Activated naive CD4-positive, alpha-beta T cell treated with anti-CD3 and anti-CD28 coated beads, Interleukin-2, amount 50 U/mL, for 72 hours (primary cell): ENCODE data around the gene CLTRN. TPM values are rescaled to one million over a fixed set of nuclear protein-coding genes. Genes with fewer than 3 reads are reported as not detected.
"Not testable (repeated sequence)": the region's sequence is repeated elsewhere in the genome, so short reads cannot be mapped to it uniquely, and the experiment has no call there.

Experiments used
- ATAC-seq, 2 donors: fragments of 150-1000 bp; cut with Tn5 transposase; 2 replicates each; pipeline ENCODE4 v1.10.0; 2021; ENCODE audit warnings: mild to moderate bottlenecking in 2 of 2, moderate library complexity in 2 of 2
- DNase-seq, 2 donors: peaks; one replicate each; pipeline ENCODE4 v3.0.0; 2021 to 2022; ENCODE audit warnings: low spot score in 2 of 2
- H3K27ac Mint-ChIP-seq, 2 donors: one replicate each; pipeline ENCODE4 v1.8.0; 2022; ENCODE audit warnings: mild to moderate bottlenecking in 2 of 2, mixed read lengths in 2 of 2
- H3K36me3 Mint-ChIP-seq, 2 donors: one replicate each; pipeline ENCODE4 v1.8.0; 2022; ENCODE audit warnings: mixed read lengths in 2 of 2
- H3K9me3 Mint-ChIP-seq, 2 donors: one replicate each; pipeline ENCODE4 v1.8.0; 2022; ENCODE audit warnings: mixed read lengths in 2 of 2
- total RNA-seq, 2 donors: library from RNA; stranded (reverse); gene quantifications; one replicate each; pipeline ENCODE4 v1.2.3, GENCODE V29; 2022

Gene CLTRN
- total RNA-seq, 2 donors from 2014 or later: 1.0 TPM; not detected in 1

GRCh38 chrX:15673970-15674369, 9.4 kb upstream of the CLTRN start:
- Mint-ChIP-seq H3K9me3 (no peaks in the 10 kb centered on the region), H3K36me3 (no peaks in the 10 kb centered on the region), H3K27ac (peak overlapping the region in 1 of 2 donors; percentile 79)
- DNase-seq (no peak), ATAC-seq (no peak)

- Mint-ChIP-seq H3K9me3 (no peaks in the 10 kb centered on the region), H3K36me3 (no peaks in the 10 kb centered on the region), H3K27ac (no peak overlapping the region)
- no peak for DNase-seq
- ATAC-seq: no peak
Measured at GRCh38 chrX:15672881-15673280, 8.3 kb upstream of the CLTRN start.

- no peak for DNase-seq
- Mint-ChIP-seq H3K9me3 (peaks cover 0 to 4% of the 10 kb centered on the region in 2 donors), H3K36me3 (no peaks in the 10 kb centered on the region), H3K27ac (no peak overlapping the region)
- no peak for ATAC-seq
Measured at GRCh38 chrX:15663439-15663838, 1.2 kb downstream of the CLTRN start.

GRCh38 chrX:15654804-15655203, 9.8 kb downstream of the CLTRN start:
- H3K9me3 Mint-ChIP-seq, DNase-seq, H3K36me3 Mint-ChIP-seq, ATAC-seq: not testable (repeated sequence)
- peak overlapping the region in 1 of 2 donors; percentile 57 for H3K27ac Mint-ChIP-seq

- H3K9me3 Mint-ChIP-seq: no peaks in the 10 kb centered on the region
- no peak for ATAC-seq
Measured at GRCh38 chrX:15653961-15654360, 10.6 kb downstream of the CLTRN start.

GRCh38 chrX:15647510-15647909, 17.1 kb downstream of the CLTRN start:
- not testable (repeated sequence) for H3K36me3 Mint-ChIP-seq, H3K9me3 Mint-ChIP-seq, DNase-seq, H3K27ac Mint-ChIP-seq
- ATAC-seq: peak in 1 of 2 donors; percentile 40

More at GRCh38 chrX:15653961-15654360, 10.6 kb downstream of the CLTRN start:
- no peak overlapping the region for H3K27ac Mint-ChIP-seq
- H3K36me3 Mint-ChIP-seq: no peaks in the 10 kb centered on the region
- no peak for DNase-seq

GRCh38 chrX:15646543-15646942, 18.1 kb downstream of the CLTRN start:
- DNase-seq: no peak
- no peaks in the 10 kb centered on the region for H3K36me3 Mint-ChIP-seq
- ATAC-seq: no peak
- no peaks in the 10 kb centered on the region for H3K9me3 Mint-ChIP-seq
- H3K27ac Mint-ChIP-seq: no peak overlapping the region

- no peaks in the 10 kb centered on the region for H3K9me3 Mint-ChIP-seq
- H3K27ac Mint-ChIP-seq: no peak overlapping the region
- no peak for DNase-seq
- no peaks in the 10 kb centered on the region for H3K36me3 Mint-ChIP-seq
- no peak for ATAC-seq
Measured at GRCh38 chrX:15646031-15646430, 18.6 kb downstream of the CLTRN start.

GRCh38 chrX:15645266-15645665, 19.3 kb downstream of the CLTRN start:
- H3K9me3 Mint-ChIP-seq: no peaks in the 10 kb centered on the region
- H3K36me3 Mint-ChIP-seq: no peaks in the 10 kb centered on the region
- no peak overlapping the region for H3K27ac Mint-ChIP-seq
- ATAC-seq (peak in 1 of 2 donors; percentile 7), DNase-seq (no peak)

GRCh38 chrX:15644560-15644872, 20.1 kb downstream of the CLTRN start:
- Mint-ChIP-seq H3K9me3 (no peaks in the 10 kb centered on the region), H3K36me3 (no peaks in the 10 kb centered on the region), H3K27ac (no peak overlapping the region)
- DNase-seq (no peak), ATAC-seq (no peak)

GRCh38 chrX:15643786-15644559, 20.6 kb downstream of the CLTRN start:
- DNase-seq (no peak), ATAC-seq (no peak)
- H3K36me3 Mint-ChIP-seq: no peaks in the 10 kb centered on the region
- no peaks in the 10 kb centered on the region for H3K9me3 Mint-ChIP-seq
- no peak overlapping the region for H3K27ac Mint-ChIP-seq

- ATAC-seq: no peak
- Mint-ChIP-seq H3K9me3 (no peaks in the 10 kb centered on the region), H3K36me3 (no peaks in the 10 kb centered on the region), H3K27ac (no peak overlapping the region)
- no peak for DNase-seq
Measured at GRCh38 chrX:15631637-15632036, 33.0 kb downstream of the CLTRN start.

GRCh38 chrX:15623054-15623453, 41.6 kb downstream of the CLTRN start:
- Mint-ChIP-seq H3K36me3 (no peaks in the 10 kb centered on the region), H3K9me3 (no peaks in the 10 kb centered on the region), H3K27ac (no peak overlapping the region)
- DNase-seq (no peak), ATAC-seq (no peak)

- H3K27ac Mint-ChIP-seq: no peak overlapping the region
- no peaks in the 10 kb centered on the region for H3K9me3 Mint-ChIP-seq
- no peaks in the 10 kb centered on the region for H3K36me3 Mint-ChIP-seq
- DNase-seq (no peak), ATAC-seq (no peak)
Measured at GRCh38 chrX:15619053-15619755, 45.4 kb downstream of the CLTRN start.

GRCh38 chrX:15617111-15617510, 47.5 kb downstream of the CLTRN start:
- DNase-seq (no peak), ATAC-seq (no peak)
- H3K36me3 Mint-ChIP-seq: no peaks in the 10 kb centered on the region

GRCh38 chrX:15616531-15616930, 48.1 kb downstream of the CLTRN start:
- Mint-ChIP-seq H3K36me3 (no peaks in the 10 kb centered on the region), H3K27ac (no peak overlapping the region), H3K9me3 (no peaks in the 10 kb centered on the region)
- ATAC-seq (no peak), DNase-seq (no peak)

More at GRCh38 chrX:15617111-15617510, 47.5 kb downstream of the CLTRN start:
- H3K27ac Mint-ChIP-seq: no peak overlapping the region
- H3K9me3 Mint-ChIP-seq: no peaks in the 10 kb centered on the region

- ATAC-seq (no peak), DNase-seq (no peak)
- H3K36me3 Mint-ChIP-seq: no peaks in the 10 kb centered on the region
- no peaks in the 10 kb centered on the region for H3K9me3 Mint-ChIP-seq
- H3K27ac Mint-ChIP-seq: no peak overlapping the region
Measured at GRCh38 chrX:15607067-15607466, 57.5 kb downstream of the CLTRN start.

- no peaks in the 10 kb centered on the region for H3K9me3 Mint-ChIP-seq
- DNase-seq (no peak), ATAC-seq (no peak)
- no peaks in the 10 kb centered on the region for H3K36me3 Mint-ChIP-seq
- H3K27ac Mint-ChIP-seq: no peak overlapping the region
Measured at GRCh38 chrX:15606136-15606535, 58.5 kb downstream of the CLTRN start.
